Natural killer cell (primary cell): ENCODE measurements around the gene SLC17A2. TPM values are rescaled to one million over a fixed set of nuclear protein-coding genes. Genes with fewer than 3 reads are reported as not detected.

Experiments used
- ATAC-seq, 3 donors: fragments of 150-1000 bp in 2 of 3; fragments of 200-7000 bp in 1 of 3; cut with Tn5 transposase; 1 replicate in 1 of 3; 2 replicates in 2 of 3; pipeline ENCODE4 v1.10.0; 2021; ENCODE audit warnings: mild to moderate bottlenecking in 2 of 3, moderate library complexity in 2 of 3
- DNase-seq, 2 donors: peaks; one replicate each; pipeline versions ENCODE4 v3.0.0 to v3.0.0-alpha.2; 2013 to 2021; ENCODE audit warnings: mixed read lengths in 1 of 2
- H3K27ac ChIP-seq: one replicate; pipeline ENCODE4 v1.5.1; 2013; ENCODE audit warnings: mild to moderate bottlenecking, low read length
- H3K27me3 ChIP-seq: one replicate; pipeline ENCODE4 v1.6.1; 2013; ENCODE audit warnings: low read length; ENCODE audit not compliant: control insufficient read depth, insufficient read depth
- H3K36me3 ChIP-seq: one replicate; pipeline ENCODE4 v1.6.1; 2013; ENCODE audit warnings: low read length; ENCODE audit not compliant: control insufficient read depth, insufficient read depth
- H3K4me1 ChIP-seq: one replicate; pipeline ENCODE4 v1.6.1; 2013; ENCODE audit warnings: low read length; ENCODE audit not compliant: control insufficient read depth, insufficient read depth
- H3K4me3 ChIP-seq: one replicate; pipeline ENCODE4 v1.5.1; 2013; ENCODE audit warnings: low read length
- H3K9me3 ChIP-seq: one replicate; pipeline ENCODE4 v1.6.1; 2013; ENCODE audit warnings: low read length; ENCODE audit not compliant: control insufficient read depth, insufficient read depth
- H3K27ac Mint-ChIP-seq, 2 donors: one replicate each; pipeline ENCODE4 v1.8.0; 2022; ENCODE audit warnings: mild to moderate bottlenecking in 2 of 2, mixed read lengths in 2 of 2, moderate library complexity in 1 of 2
- H3K27me3 Mint-ChIP-seq, 2 donors: one replicate each; pipeline ENCODE4 v1.8.0; 2022; ENCODE audit warnings: low read depth in 2 of 2, mixed read lengths in 2 of 2
- H3K36me3 Mint-ChIP-seq: one replicate; pipeline ENCODE4 v1.8.0; 2022; ENCODE audit warnings: mixed read lengths
- H3K4me1 Mint-ChIP-seq, 2 donors: one replicate each; pipeline ENCODE4 v1.8.0; 2022; ENCODE audit warnings: mixed read lengths in 2 of 2
- H3K4me3 Mint-ChIP-seq: one replicate; pipeline ENCODE4 v1.8.0; 2022; ENCODE audit warnings: mild to moderate bottlenecking, moderate library complexity, mixed read lengths
- H3K9me3 Mint-ChIP-seq, 2 donors: one replicate each; pipeline ENCODE4 v1.8.0; 2022; ENCODE audit warnings: mixed read lengths in 2 of 2
- CTCF ChIP-seq: fragments of 200-600 bp; IDR thresholded peaks from one replicate; pipeline ENCODE4 v1.8.0; 2022; ENCODE audit warnings: antibody characterized with exemption
- WGBS: methylation state at CpG from one replicate; pipeline ENCODE4 v1.1.7; 2013; ENCODE audit warnings: missing lambda C conversion rate; ENCODE audit not compliant: insufficient coverage; 5-methylcytosine and 5-hydroxymethylcytosine counted together
- intact Hi-C: fragments of 100-400 bp; cut with micrococcal nuclease; formaldehyde crosslinking; loops from one replicate; pipeline ENCODE4 v1.14.2; 2022
- total RNA-seq, 4 donors: library from RNA; stranded (reverse); fragments of 120-200 nt in 1 of 4; gene quantifications; one replicate each; pipeline versions ENCODE4 v1.2.3 to v1.2.4, GENCODE V29; 2013 to 2022

The SLC17A2 gene
- total RNA-seq, 3 donors from 2014 or later (not counting 1 experiment from before 2014, with no cell fraction given) = not detected

DNA sequence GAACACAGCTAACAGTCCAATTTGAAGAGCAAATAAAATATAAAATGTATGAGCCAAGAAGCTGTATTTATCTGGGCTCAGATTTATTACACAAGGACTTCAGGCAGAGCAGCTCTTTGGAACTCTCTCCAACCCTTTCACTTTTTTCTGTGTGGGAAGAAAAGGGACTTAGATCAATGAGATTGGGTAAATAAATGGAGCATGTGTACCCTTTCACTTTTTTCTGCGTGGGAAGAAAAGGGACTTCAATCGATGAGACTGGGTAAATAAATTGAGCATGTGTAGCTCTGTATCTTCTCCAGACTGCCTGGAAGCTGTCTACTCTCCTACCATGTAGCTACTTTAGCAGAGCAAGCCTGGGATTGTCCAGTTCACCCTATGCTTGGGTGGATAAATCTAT is 67.1 kb downstream of the SLC17A2 start:
- no peak for TF ChIP-seq CTCF
- H3K36me3 Mint-ChIP-seq = no peaks in the 10 kb centered on the region
- ATAC-seq (no peak), DNase-seq (no peak)
- H3K4me3 ChIP-seq = no peak overlapping the region
- no peak overlapping the region for H3K27ac ChIP-seq
- 100% methylated on average over 2 of the region's 2 CpGs for WGBS
- no peak overlapping the region for H3K4me3 Mint-ChIP-seq
- H3K9me3 Mint-ChIP-seq = peaks cover 0 to 3% of the 10 kb centered on the region in 2 donors
- peaks cover 15 to 23% of the 10 kb centered on the region in 2 donors for H3K4me1 Mint-ChIP-seq
- no peaks in the 10 kb centered on the region for H3K9me3 ChIP-seq
- no peaks in the 10 kb centered on the region for H3K27me3 ChIP-seq
- H3K36me3 ChIP-seq = no peaks in the 10 kb centered on the region
- intact Hi-C loops = no loop called here
- peaks cover 12 to 13% of the 10 kb centered on the region in 2 donors for H3K27me3 Mint-ChIP-seq
- peaks cover 5% of the 10 kb centered on the region for H3K4me1 ChIP-seq
- no peak overlapping the region for H3K27ac Mint-ChIP-seq

Other genes starting within 250 kb of the SLC17A2 start
- gene SLC17A4, start 175.9 kb downstream of the SLC17A2 start, total RNA-seq = not detected
- gene SLC17A1, start 98.6 kb downstream of the SLC17A2 start, total RNA-seq = under 1 TPM; 0.27 to 0.71 (median 0.50) TPM
- 1 to 10 TPM; 1.5 to 2.4 (median 1.6) TPM for gene SLC17A3, start 56.4 kb downstream of the SLC17A2 start, total RNA-seq
- gene TRIM38, start 32.1 kb upstream of the SLC17A2 start, total RNA-seq = 10 to 100 TPM; 25.5 to 30.5 (median 27.1) TPM
- 1 to 10 TPM; 1.5 to 2.3 (median 1.8) TPM for gene HFE, start 156.7 kb upstream of the SLC17A2 start, total RNA-seq